ENCODE measurements around the gene TAMM41.
"Not testable (repeated sequence)": the region's sequence is repeated elsewhere in the genome, so short reads cannot be mapped to it uniquely, and the experiment has no call there.

The TAMM41 gene

GRCh38 chr3:11776346-11776745, 70.3 kb downstream of the TAMM41 start:
- TF ChIP-seq CTCF (IDR thresholded peaks at IDR 0.05) = no peak
- H3K4me1 Mint-ChIP-seq = peaks cover 27% of the 10 kb centered on the region
- H3K36me3 Mint-ChIP-seq (ENCODE audit: low read depth) = peaks cover 50% of the 10 kb centered on the region
- peaks cover 14% of the 10 kb centered on the region for H3K9me3 Mint-ChIP-seq
- no peak for DNase-seq
- no peak overlapping the region for H3K4me3 Mint-ChIP-seq
- peak overlapping the region; percentile 6 for H3K27ac Mint-ChIP-seq
- H3K27me3 Mint-ChIP-seq (ENCODE audit: low read depth, poor library complexity) = no peaks in the 10 kb centered on the region

- peaks cover 36% of the 10 kb centered on the region for H3K4me1 Mint-ChIP-seq
- no peak for DNase-seq
- H3K4me3 Mint-ChIP-seq = no peak overlapping the region
- no peak overlapping the region for H3K27ac Mint-ChIP-seq
- peaks cover 14% of the 10 kb centered on the region for H3K9me3 Mint-ChIP-seq
- H3K27me3 Mint-ChIP-seq (ENCODE audit: low read depth, poor library complexity) = no peaks in the 10 kb centered on the region
- TF ChIP-seq CTCF (IDR thresholded peaks at IDR 0.05) = no peak
- H3K36me3 Mint-ChIP-seq (ENCODE audit: low read depth) = peaks cover 44% of the 10 kb centered on the region
These were observed 71.2 kb downstream of the TAMM41 start for GRCh38 chr3:11775493-11775892.

GRCh38 chr3:11774296-11774877, 72.3 kb downstream of the TAMM41 start:
- H3K27ac Mint-ChIP-seq = no peak overlapping the region
- no peaks in the 10 kb centered on the region for H3K27me3 Mint-ChIP-seq (ENCODE audit: low read depth, poor library complexity)
- no peak overlapping the region for H3K4me3 Mint-ChIP-seq
- TF ChIP-seq CTCF (IDR thresholded peaks at IDR 0.05) = peak; percentile 47
- H3K36me3 Mint-ChIP-seq (ENCODE audit: low read depth) = peaks cover 34% of the 10 kb centered on the region
- H3K9me3 Mint-ChIP-seq = peaks cover 9% of the 10 kb centered on the region
- peaks cover 37% of the 10 kb centered on the region for H3K4me1 Mint-ChIP-seq
- DNase-seq = peak; percentile 45

GRCh38 chr3:11771931-11772330, 74.8 kb downstream of the TAMM41 start:
- H3K9me3 Mint-ChIP-seq; H3K27me3 Mint-ChIP-seq (ENCODE audit: low read depth, poor library complexity); DNase-seq; H3K27ac Mint-ChIP-seq; H3K4me3 Mint-ChIP-seq: not testable (repeated sequence)
- peaks cover 12% of the 10 kb centered on the region for H3K36me3 Mint-ChIP-seq (ENCODE audit: low read depth)
- H3K4me1 Mint-ChIP-seq = peaks cover 41% of the 10 kb centered on the region

GRCh38 chr3:11770477-11771391, 76.0 kb downstream of the TAMM41 start:
- H3K4me1 Mint-ChIP-seq = peaks cover 35% of the 10 kb centered on the region
- DNase-seq = peak; percentile 47
- H3K27me3 Mint-ChIP-seq (ENCODE audit: low read depth, poor library complexity) = no peaks in the 10 kb centered on the region
- peak overlapping the region; percentile 43 for H3K4me3 Mint-ChIP-seq
- peaks cover 6% of the 10 kb centered on the region for H3K36me3 Mint-ChIP-seq (ENCODE audit: low read depth)
- no peak for TF ChIP-seq CTCF (IDR thresholded peaks at IDR 0.05)
- H3K9me3 Mint-ChIP-seq = peaks cover 4% of the 10 kb centered on the region
- H3K27ac Mint-ChIP-seq = no peak overlapping the region

- no peak for DNase-seq
- no peaks in the 10 kb centered on the region for H3K36me3 Mint-ChIP-seq (ENCODE audit: low read depth)
- TF ChIP-seq CTCF (IDR thresholded peaks at IDR 0.05) = no peak
- peak overlapping the region; percentile 43 for H3K4me3 Mint-ChIP-seq
- no peaks in the 10 kb centered on the region for H3K27me3 Mint-ChIP-seq (ENCODE audit: low read depth, poor library complexity)
- no peak overlapping the region for H3K27ac Mint-ChIP-seq
- H3K9me3 Mint-ChIP-seq = no peaks in the 10 kb centered on the region
- H3K4me1 Mint-ChIP-seq = peaks cover 30% of the 10 kb centered on the region
These were observed 76.8 kb downstream of the TAMM41 start for GRCh38 chr3:11769704-11770476.

All from nephron progenitor cell (in vitro differentiated cells).